GM12892 (cell line): Measurements from ENCODE around the gene FERD3L.
"Not testable (repeated sequence)": the region's sequence is repeated elsewhere in the genome, so short reads cannot be mapped to it uniquely, and the experiment has no call there.

ENCODE experiments used
- POLR2A ChIP-seq: IDR thresholded peaks from 2 replicates; pipeline ENCODE4 v1.6.1; 2011; ENCODE audit warnings: low read depth, low read length, control low read depth
- POLR2AphosphoS5 ChIP-seq: IDR thresholded peaks from 2 replicates; pipeline ENCODE4 v1.6.1; 2011; ENCODE audit warnings: low read depth, low read length, control low read depth
- TAF1 ChIP-seq: IDR thresholded peaks from 2 replicates; pipeline ENCODE4 v1.6.1; 2011; ENCODE audit warnings: low read depth, mild to moderate bottlenecking, control low read depth, low read length, borderline replicate concordance

GRCh38 chr7:19194417-19194816 lies 49.2 kb upstream of the FERD3L start:
- not testable (repeated sequence) for TF ChIP-seq POLR2A, POLR2AphosphoS5, TAF1
